GM19099 (cell line): ENCODE measurements around the gene SLC39A11.

Experiments
- POLR2A ChIP-seq: IDR thresholded peaks from 3 replicates; pipeline ENCODE4 v1.6.1; 2011; ENCODE audit warnings: low read depth; ENCODE audit not compliant: insufficient read length; ENCODE audit errors: extremely low read depth

Gene SLC39A11

DNA sequence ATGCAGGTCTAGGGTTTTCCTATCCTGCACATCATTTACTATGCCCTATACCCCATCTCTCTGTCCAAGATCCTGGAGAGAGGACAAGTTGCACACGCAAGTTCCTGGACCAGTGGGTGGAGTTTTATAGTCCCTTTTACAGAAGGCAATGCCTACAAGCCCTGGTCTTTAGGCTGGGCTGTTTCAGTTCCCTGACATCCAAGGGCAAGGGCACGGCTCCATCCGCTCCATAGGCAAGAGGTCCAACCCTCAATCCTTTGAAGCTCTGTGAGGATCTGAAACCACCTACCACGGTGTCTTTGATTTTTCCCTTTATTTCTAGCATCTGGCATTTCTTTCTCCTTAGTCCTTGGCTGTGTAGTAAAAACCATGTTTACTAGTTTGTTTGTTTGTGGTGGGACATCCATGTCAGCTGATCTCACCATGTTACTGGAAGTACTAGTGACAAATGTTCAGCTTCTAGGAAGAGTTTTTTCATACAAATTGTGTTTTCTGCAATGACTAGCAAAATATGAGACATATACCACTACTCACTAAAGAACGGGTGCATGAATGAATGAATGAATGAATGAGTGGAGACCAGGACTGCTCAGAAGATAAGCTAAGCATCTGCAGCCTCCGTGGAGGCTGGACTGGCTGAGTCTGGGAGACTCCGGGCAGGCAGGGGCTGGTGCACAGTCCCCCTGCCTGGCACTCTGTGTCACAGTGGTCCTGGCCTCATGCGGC is 359.4 kb downstream of the SLC39A11 start:
- no peak for TF ChIP-seq POLR2A

DNA sequence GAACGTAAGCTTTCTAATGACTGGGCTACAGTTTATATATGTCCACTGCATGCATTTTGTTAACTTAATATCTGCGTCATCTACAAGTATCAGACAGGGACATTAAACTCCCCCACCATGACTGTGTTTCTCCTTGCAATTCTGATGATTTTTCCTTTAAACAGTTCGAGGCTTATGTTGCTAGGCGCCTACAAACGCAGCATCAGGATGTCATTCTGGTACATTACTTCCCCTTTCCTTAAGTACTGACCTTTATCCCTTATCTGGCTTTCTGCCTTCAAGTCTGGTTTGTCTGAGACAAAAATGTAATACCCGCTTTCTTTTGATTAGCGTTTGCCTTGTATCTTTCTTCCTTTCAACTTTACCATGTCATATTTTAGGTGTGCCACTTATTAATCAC is 362.4 kb downstream of the SLC39A11 start:
- no peak for TF ChIP-seq POLR2A

- no peak for TF ChIP-seq POLR2A
Measured at GRCh38 chr17:72726936-72727335, 365.6 kb downstream of the SLC39A11 start.

GRCh38 chr17:72725433-72726068 is 366.9 kb downstream of the SLC39A11 start:
- TF ChIP-seq POLR2A, result no peak

DNA sequence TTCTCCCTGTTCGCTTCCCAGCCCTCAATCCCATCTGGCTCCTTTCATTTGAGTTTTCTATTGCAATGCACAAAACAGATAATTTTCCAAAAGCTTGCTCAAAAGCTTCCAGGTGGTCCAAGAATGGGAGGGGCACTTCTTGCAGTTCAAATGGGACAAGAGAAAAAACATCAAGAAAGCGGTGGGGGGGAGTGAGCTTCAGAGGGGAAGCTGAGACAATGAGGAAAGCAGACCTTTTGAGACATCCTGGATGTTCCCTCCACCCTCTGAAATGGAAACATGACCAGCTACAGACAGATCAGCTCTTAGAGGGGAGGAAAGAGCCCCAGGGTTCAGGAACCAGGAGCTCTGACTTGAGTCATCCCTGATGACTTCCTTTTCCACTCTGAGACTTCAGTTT is 368.2 kb downstream of the SLC39A11 start:
- TF ChIP-seq POLR2A, result no peak

DNA sequence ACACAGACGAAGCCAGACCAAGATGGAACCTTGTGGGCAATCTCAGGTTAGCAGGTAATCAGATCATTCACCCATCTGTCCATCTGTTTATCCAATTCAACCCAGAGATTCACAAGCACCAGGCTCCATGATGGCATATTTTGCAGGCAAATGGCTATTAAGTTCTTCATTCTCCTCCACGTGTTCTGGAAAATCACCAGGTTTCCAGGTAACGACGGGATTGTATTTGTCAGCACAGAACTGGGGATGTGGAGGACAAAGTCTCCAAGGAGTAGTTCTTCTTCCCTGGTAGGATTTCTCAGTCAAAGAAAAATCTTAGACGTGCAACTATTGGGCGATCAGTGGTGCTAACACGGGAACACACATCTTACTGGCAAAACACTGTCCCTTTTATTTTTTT is 368.8 kb downstream of the SLC39A11 start:
- TF ChIP-seq POLR2A, result no peak

- TF ChIP-seq POLR2A, result no peak
Measured at GRCh38 chr17:72720494-72720825, 372.0 kb downstream of the SLC39A11 start.

GRCh38 chr17:72719578-72720493 is 372.7 kb downstream of the SLC39A11 start:
- no peak for TF ChIP-seq POLR2A

DNA sequence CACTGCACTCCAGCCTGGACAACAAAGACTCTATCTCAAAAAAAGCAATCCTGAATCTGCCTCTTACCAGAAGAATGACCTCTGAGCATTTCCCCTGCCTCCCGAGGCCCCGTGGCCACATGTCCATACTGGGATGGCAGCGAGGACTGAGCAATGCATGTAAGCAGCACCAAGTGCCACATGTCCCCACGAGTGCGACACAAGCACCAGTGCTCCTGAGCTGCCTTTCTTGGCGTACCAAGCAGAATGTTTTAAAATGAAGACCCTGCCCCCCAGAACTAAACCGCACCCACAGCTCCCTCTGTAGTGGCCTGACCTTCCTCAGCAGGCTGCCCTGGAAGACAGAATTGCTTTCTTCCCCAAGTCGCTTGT is 373.3 kb downstream of the SLC39A11 start:
- no peak for TF ChIP-seq POLR2A

DNA sequence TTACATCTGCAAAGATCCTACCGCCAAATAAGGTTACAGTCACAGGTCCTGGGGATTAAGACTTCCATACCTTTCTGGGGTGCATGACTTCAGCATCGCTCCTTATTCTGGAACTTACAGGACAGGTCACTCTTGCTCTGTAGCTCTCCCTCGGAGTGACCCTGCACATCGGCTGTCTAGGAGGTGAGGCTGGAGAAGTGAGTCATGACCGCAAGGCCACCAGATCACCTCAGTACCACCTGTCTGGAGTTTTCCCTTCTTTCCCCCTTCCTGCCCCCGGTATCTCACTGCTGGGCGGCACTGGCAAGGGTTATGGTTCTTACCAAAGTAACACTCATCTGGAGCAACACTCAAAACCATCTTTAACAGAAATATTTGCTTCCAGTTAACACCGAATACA is 374.8 kb downstream of the SLC39A11 start:
- TF ChIP-seq POLR2A, result no peak

- no peak for TF ChIP-seq POLR2A
Measured at GRCh38 chr17:72717276-72717675, 375.2 kb downstream of the SLC39A11 start.

DNA sequence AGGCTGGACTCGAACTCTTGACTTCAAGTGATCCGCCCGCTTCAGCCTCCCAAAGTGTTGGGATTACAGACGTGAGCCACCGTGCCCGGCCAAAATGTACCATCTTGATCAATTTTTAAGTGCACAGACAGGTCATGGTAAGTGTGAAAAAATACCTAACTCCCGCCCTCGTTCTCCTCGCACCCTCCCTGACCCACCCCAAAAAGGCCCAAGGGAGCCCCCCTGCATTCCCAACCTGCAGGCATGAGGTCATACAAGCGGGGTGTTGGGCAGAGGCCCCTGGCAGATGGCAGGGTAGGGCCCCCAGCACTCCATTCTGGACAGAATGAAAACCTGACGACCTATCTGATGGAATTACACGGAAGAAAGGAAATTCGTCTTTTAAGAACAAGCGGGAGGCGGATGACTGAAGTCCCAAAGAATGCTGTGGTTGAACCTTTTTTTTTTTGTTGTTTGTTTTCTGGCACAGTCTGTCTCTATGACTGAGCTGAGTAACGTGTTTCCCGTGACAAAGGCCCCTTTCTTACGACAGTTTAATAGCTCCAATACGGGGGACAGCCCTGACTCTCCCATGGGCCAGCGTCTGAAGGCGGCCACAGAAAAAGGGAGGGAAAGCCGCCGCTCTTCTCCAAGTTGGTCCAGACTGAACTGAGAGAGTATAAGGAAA is 376.4 kb downstream of the SLC39A11 start:
- no peak for TF ChIP-seq POLR2A

DNA sequence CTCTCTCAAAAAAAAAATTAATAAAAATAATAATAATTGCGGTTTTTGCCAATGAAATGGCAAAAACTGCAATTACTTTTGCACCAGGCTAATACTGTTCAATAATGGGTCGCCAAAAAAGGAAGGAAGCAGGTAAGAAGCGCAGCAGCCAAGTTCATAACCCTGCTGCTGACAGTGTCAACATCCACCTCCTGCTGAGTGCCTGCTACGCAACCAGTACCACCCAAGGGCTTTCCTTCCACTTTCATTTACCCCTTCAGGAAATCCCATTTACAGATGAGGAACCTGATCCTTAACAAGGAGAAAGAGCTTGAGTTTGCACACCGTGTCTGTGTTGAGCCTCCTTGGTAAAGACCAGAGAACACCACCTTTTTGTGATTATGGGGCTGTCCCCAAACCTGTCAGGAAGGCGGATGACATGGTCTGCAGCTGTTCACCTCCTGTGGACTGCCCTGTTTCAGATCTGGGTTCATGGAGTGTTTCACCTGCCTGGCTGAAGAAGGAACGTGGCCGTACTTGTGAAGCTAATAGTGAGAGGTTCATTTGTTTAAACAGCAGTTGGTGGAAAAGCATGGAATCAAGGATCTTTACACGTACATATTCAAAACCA is 378.0 kb downstream of the SLC39A11 start:
- TF ChIP-seq POLR2A, result no peak

GRCh38 chr17:72713701-72714100 is 378.8 kb downstream of the SLC39A11 start:
- no peak for TF ChIP-seq POLR2A
